WI38 (cell line): ENCODE data around the gene THOC2.
"Not testable (repeated sequence)": the region's sequence is repeated elsewhere in the genome, so short reads cannot be mapped to it uniquely, and the experiment has no call there.

Experiments used
- H3K4me3 ChIP-seq: 2 replicates; pipeline ENCODE4 v1.5.1; 2011; ENCODE audit warnings: low read depth, mild to moderate bottlenecking, control low read depth, low read length
- TF ChIP-seq, protein P1 (sequence below): IDR thresholded peaks from 2 replicates; pipeline ENCODE4 v1.5.1; 2012; ENCODE audit warnings: low read depth, mild to moderate bottlenecking, control low read depth, low read length

THOC2 gene

DNA sequence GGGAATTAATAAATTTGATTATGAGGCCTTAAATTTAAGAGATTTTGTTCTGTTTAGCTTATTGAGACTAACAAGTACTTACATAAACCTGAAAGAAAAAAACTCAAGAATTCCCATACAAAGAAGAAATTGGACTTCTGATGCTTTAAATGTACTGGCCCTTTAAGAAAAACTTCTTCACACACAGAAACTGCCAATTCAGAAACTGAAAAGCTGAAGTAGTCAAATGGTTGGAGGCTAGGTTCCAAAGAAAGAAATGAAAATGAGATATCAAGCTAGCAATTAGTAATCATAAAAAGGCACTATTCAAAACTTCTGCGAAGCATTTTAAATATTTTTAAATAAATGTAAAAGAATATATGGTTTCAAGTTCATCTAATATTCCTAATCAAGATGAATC lies 151.3 kb downstream of the THOC2 start:
- TF ChIP-seq, protein P1, sequence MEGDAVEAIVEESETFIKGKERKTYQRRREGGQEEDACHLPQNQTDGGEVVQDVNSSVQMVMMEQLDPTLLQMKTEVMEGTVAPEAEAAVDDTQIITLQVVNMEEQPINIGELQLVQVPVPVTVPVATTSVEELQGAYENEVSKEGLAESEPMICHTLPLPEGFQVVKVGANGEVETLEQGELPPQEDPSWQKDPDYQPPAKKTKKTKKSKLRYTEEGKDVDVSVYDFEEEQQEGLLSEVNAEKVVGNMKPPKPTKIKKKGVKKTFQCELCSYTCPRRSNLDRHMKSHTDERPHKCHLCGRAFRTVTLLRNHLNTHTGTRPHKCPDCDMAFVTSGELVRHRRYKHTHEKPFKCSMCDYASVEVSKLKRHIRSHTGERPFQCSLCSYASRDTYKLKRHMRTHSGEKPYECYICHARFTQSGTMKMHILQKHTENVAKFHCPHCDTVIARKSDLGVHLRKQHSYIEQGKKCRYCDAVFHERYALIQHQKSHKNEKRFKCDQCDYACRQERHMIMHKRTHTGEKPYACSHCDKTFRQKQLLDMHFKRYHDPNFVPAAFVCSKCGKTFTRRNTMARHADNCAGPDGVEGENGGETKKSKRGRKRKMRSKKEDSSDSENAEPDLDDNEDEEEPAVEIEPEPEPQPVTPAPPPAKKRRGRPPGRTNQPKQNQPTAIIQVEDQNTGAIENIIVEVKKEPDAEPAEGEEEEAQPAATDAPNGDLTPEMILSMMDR: no peak

DNA sequence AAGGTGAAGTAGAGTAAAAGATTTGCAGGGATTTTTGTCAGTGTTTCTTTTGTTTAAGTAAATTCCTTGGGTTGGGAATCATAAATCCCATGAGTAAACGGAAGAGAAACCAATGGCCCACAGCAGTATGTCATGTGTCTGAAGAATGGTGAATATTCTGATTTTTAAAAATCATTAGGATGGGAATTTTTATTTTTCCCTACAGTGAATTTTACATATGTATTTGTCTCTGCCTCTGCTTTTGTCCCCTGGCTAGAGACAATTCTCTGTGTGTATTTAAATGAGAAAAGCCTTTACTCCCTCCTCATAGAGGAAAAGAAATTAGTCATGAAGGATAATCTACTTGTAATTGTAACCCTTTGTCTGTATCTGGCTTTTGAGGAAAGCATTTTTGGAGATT lies 152.1 kb downstream of the THOC2 start:
- H3K4me3 ChIP-seq: no peak overlapping the region
- TF ChIP-seq, protein P1: no peak

More for the DNA sequence above, 151.3 kb downstream of the THOC2 start:
- no peak overlapping the region for H3K4me3 ChIP-seq

GRCh38 chrX:123574027-123574426 lies 158.8 kb downstream of the THOC2 start:
- not testable (repeated sequence) for H3K4me3 ChIP-seq

DNA sequence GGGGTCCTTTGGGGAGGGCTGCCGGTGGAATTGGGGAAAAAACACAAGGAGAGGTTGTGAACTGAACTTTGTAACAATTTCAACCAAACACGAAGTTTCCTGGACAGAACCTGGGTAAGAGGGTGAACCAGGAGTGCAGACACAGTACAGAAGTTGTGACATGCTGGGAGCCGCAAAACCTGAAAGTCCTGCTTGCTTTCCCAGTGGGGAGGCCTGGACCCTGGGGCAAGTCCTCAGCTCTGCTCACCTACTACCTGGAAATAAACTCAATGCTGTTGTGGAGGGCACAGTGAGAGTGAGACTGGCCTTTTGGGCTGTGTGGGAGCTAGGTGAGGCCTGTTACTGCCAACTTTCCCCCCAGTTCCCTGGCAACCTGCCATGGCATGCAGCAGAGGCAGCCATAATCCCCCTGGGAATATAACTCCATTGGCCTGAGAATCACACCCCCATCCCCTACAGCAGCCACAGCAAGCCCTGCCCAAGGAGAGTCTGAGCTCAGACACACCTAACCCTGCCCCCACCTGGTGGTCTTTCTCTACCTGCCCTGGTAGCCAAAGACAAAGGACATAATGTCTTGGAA lies 162.8 kb downstream of the THOC2 start:
- TF ChIP-seq, protein P1: no peak
- no peak overlapping the region for H3K4me3 ChIP-seq

GRCh38 chrX:123563167-123563566 lies 169.7 kb downstream of the THOC2 start:
- TF ChIP-seq, protein P1: no peak
- H3K4me3 ChIP-seq: no peak overlapping the region

- H3K4me3 ChIP-seq: no peak overlapping the region
- TF ChIP-seq, protein P1: no peak
Measured at GRCh38 chrX:123562342-123563146, 170.3 kb downstream of the THOC2 start.

DNA sequence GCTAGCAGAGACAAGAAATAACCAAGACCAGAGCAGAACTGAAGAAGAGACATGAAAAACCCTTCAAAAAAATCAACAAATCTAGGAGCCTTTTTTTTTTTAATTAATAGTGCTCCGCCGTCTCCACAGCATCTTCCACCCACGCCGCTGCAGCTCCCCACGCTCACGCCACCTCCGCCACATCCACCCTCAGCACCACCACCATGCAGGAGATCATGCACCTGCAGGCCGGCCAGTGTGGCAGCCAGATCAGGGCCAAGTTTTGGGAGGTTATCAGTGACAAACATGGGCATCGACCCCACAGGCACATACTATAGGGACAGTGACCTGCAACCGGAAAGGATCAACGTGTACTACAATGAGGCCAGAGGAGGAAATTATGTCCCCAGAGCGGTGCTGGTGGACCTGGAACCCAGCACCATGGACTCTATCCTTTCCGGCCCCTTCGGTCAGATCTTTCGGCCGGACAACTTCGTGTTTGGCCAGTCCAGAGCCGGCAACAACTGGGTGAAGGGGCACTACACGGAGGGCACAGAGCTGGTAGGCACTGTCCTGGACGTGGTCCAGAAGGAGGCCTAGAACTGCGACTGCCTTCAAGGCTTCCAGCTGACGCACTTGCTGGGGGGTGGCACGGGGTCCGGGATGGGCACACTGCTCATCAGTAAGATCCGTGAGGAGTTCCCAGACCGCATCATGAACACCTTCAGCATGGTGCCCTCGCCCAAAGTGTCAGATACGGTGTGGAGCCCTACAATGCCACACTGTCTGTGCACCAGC lies 171.2 kb downstream of the THOC2 start:
- TF ChIP-seq, protein P1: no peak

More for the DNA sequence above, 171.2 kb downstream of the THOC2 start:
- no peak overlapping the region for H3K4me3 ChIP-seq
